H9 (cell line): ENCODE results near the gene PRKAR2B. TPM values are rescaled to one million over a fixed set of nuclear protein-coding genes. Genes with fewer than 3 reads are reported as not detected.
"Not testable (repeated sequence)": the region's sequence is repeated elsewhere in the genome, so short reads cannot be mapped to it uniquely, and the experiment has no call there.

Experiments used
- DNase-seq: peaks from one replicate; pipeline ENCODE4 v3.0.0-alpha.2; 2017
- H2AFZ ChIP-seq: one replicate; pipeline ENCODE4 v1.6.1; 2013; ENCODE audit warnings: mild to moderate bottlenecking, low read length, control low read depth, moderate library complexity
- H2AK5ac ChIP-seq: 2 replicates; pipeline ENCODE4 v1.6.1; 2013; ENCODE audit warnings: low read length, control low read depth, mixed read lengths; ENCODE audit not compliant: insufficient read length
- H2BK120ac ChIP-seq: one replicate; pipeline ENCODE4 v1.6.1; 2013; ENCODE audit warnings: low read depth, mild to moderate bottlenecking, low read length, control low read depth, inconsistent platforms; ENCODE audit not compliant: poor library complexity, severe bottlenecking
- H2BK12ac ChIP-seq: 2 replicates; pipeline ENCODE4 v1.6.1; 2013; ENCODE audit warnings: low read length, control low read depth, mixed read lengths, low read depth; ENCODE audit not compliant: insufficient read length
- H2BK15ac ChIP-seq: 2 replicates; pipeline ENCODE4 v1.6.1; 2013; ENCODE audit warnings: low read depth, low read length, control low read depth
- H2BK20ac ChIP-seq: one replicate; pipeline ENCODE4 v1.6.1; 2013; ENCODE audit warnings: low read depth, mild to moderate bottlenecking, low read length, control low read depth, inconsistent platforms; ENCODE audit not compliant: poor library complexity, severe bottlenecking
- H2BK5ac ChIP-seq: 2 replicates; pipeline ENCODE4 v1.6.1; 2013; ENCODE audit warnings: low read length, control low read depth, mixed read lengths; ENCODE audit not compliant: insufficient read length
- H3K14ac ChIP-seq: 2 replicates; pipeline ENCODE4 v1.6.1; 2013; ENCODE audit warnings: low read length, control low read depth; ENCODE audit not compliant: insufficient read depth
- H3K18ac ChIP-seq: 2 replicates; pipeline ENCODE4 v1.6.1; 2013; ENCODE audit warnings: low read depth, mild to moderate bottlenecking, mixed read lengths, low read length, control low read depth; ENCODE audit not compliant: insufficient read length
- H3K23ac ChIP-seq: 2 replicates; pipeline ENCODE4 v1.6.1; 2013; ENCODE audit warnings: low read length, control low read depth, mixed read lengths, low read depth; ENCODE audit not compliant: insufficient read length
- H3K23me2 ChIP-seq: 2 replicates; pipeline ENCODE4 v1.6.1; 2013; ENCODE audit warnings: low read depth, mild to moderate bottlenecking, mixed read lengths, low read length, control low read depth; ENCODE audit not compliant: insufficient read length, poor library complexity, severe bottlenecking
- H3K27ac ChIP-seq: 2 replicates; pipeline ENCODE4 v1.5.1; 2013; ENCODE audit warnings: low read length, control low read depth, mixed read lengths, low read depth; ENCODE audit not compliant: insufficient read length
- H3K27me3 ChIP-seq: 2 replicates; pipeline ENCODE4 v1.6.1; 2013; ENCODE audit warnings: low read length, control low read depth, inconsistent platforms; ENCODE audit not compliant: insufficient read depth
- H3K4ac ChIP-seq: 2 replicates; pipeline ENCODE4 v1.6.1; 2013; ENCODE audit warnings: low read depth, mild to moderate bottlenecking, control low read depth, inconsistent platforms, low read length, moderate library complexity
- H3K4me1 ChIP-seq: 2 replicates; pipeline ENCODE4 v1.6.1; 2013; ENCODE audit warnings: low read length, control low read depth, inconsistent platforms; ENCODE audit not compliant: insufficient read depth
- H3K4me2 ChIP-seq: 2 replicates; pipeline ENCODE4 v1.6.1; 2013; ENCODE audit warnings: low read length, control low read depth, mixed read lengths; ENCODE audit not compliant: insufficient read length, insufficient read depth
- H3K56ac ChIP-seq: 2 replicates; pipeline ENCODE4 v1.6.1; 2013; ENCODE audit warnings: low read depth, mild to moderate bottlenecking, mixed read lengths, low read length, control low read depth; ENCODE audit not compliant: insufficient read length
- H3K79me1 ChIP-seq: 2 replicates; pipeline ENCODE4 v1.6.1; 2013; ENCODE audit warnings: low read depth, mild to moderate bottlenecking, moderate library complexity, low read length, control low read depth, inconsistent platforms; ENCODE audit not compliant: insufficient read depth, poor library complexity, severe bottlenecking
- H3K79me2 ChIP-seq: 2 replicates; pipeline ENCODE4 v1.6.1; 2013; ENCODE audit warnings: low read length, control low read depth, inconsistent platforms; ENCODE audit not compliant: insufficient read depth
- H3K9ac ChIP-seq: 2 replicates; pipeline ENCODE4 v1.6.1; 2013; ENCODE audit warnings: low read length, control low read depth, mixed read lengths; ENCODE audit not compliant: insufficient read length; ENCODE audit errors: extremely low read depth
- H3K9me3 ChIP-seq: one replicate; pipeline ENCODE4 v1.6.1; 2013; ENCODE audit warnings: low read depth, low read length, inconsistent platforms; ENCODE audit not compliant: control insufficient read depth
- H3T11ph ChIP-seq: one replicate; pipeline ENCODE4 v1.6.1; 2013; ENCODE audit warnings: mild to moderate bottlenecking, low read length, control low read depth, inconsistent platforms
- H4K20me1 ChIP-seq: one replicate; pipeline ENCODE4 v1.6.1; 2013; ENCODE audit not compliant: control insufficient read depth, insufficient read length, insufficient read depth
- H4K5ac ChIP-seq: 2 replicates; pipeline ENCODE4 v1.6.1; 2013; ENCODE audit warnings: low read depth, mild to moderate bottlenecking, mixed read lengths, low read length, control low read depth; ENCODE audit not compliant: insufficient read length
- H4K8ac ChIP-seq: replicated peaks from 2 replicates; pipeline ENCODE4 v1.6.1; 2013; ENCODE audit warnings: low read length, control low read depth, mixed read lengths, low read depth; ENCODE audit not compliant: insufficient read length
- H4K91ac ChIP-seq: 2 replicates; pipeline ENCODE4 v1.6.1; 2013; ENCODE audit warnings: low read depth, mild to moderate bottlenecking, moderate library complexity, mixed read lengths, low read length, control low read depth; ENCODE audit not compliant: insufficient read length
- H3K27ac Mint-ChIP-seq, 3 experiments: 2 replicates in 2 of 3; 3 replicates in 1 of 3; pipeline ENCODE4 v1.8.0; 2020 to 2021; ENCODE audit warnings: mixed read lengths in 3 of 3, mild to moderate bottlenecking in 1 of 3, moderate library complexity in 1 of 3
- H3K27me3 Mint-ChIP-seq: 2 replicates; pipeline ENCODE4 v1.8.0; 2021; ENCODE audit warnings: low read depth, mild to moderate bottlenecking, moderate library complexity, mixed read lengths
- H3K36me3 Mint-ChIP-seq, 3 experiments: 2 replicates in 2 of 3; 3 replicates in 1 of 3; pipeline ENCODE4 v1.8.0; 2020 to 2021; ENCODE audit warnings: low read depth in 3 of 3, mixed read lengths in 3 of 3; ENCODE audit not compliant: insufficient read depth in 1 of 3
- H3K4me1 Mint-ChIP-seq, 2 experiments: 2 replicates each; pipeline ENCODE4 v1.8.0; 2020; ENCODE audit warnings: mixed read lengths in 2 of 2
- H3K4me3 Mint-ChIP-seq, 2 experiments: 2 replicates in 1 of 2; 3 replicates in 1 of 2; pipeline ENCODE4 v1.8.0; 2020 to 2021; ENCODE audit warnings: mild to moderate bottlenecking in 2 of 2, mixed read lengths in 2 of 2, moderate library complexity in 1 of 2
- H3K9me3 Mint-ChIP-seq, 2 experiments: 2 replicates in 1 of 2; 3 replicates in 1 of 2; pipeline ENCODE4 v1.8.0; 2020; ENCODE audit warnings: mild to moderate bottlenecking in 2 of 2, mixed read lengths in 2 of 2, moderate library complexity in 1 of 2
- CTCF ChIP-seq: fragments of 200-600 bp; sonication (generic); conservative IDR thresholded peaks from 3 replicates; pipeline ENCODE4 v1.8.0; 2021; ENCODE audit warnings: antibody characterized with exemption, mild to moderate bottlenecking
- WGBS: extraction: QIAGEN DNeasy Blood & Tissue Kit; methylation state at CpG from one replicate; pipeline ENCODE4 v1.1.7; 2013; ENCODE audit warnings: missing lambda C conversion rate, low lambda C conversion rate, mixed read lengths; ENCODE audit not compliant: insufficient read length; ENCODE audit errors: extremely low coverage; 5-methylcytosine and 5-hydroxymethylcytosine counted together
- total RNA-seq: library from RNA; stranded (reverse); gene quantifications from 2 replicates; pipeline ENCODE4 v1.2.1, GENCODE V29; 2021

Gene PRKAR2B
- total RNA-seq, 1 experiment from 2014 or later, result 16.6 TPM

GRCh38 chr7:107041097-107041496, 3.4 kb upstream of the PRKAR2B start:
- Mint-ChIP-seq H3K4me3 (no peak overlapping the region), H3K4me1 (peaks cover 11 to 12% of the 10 kb centered on the region in 2 experiments), H3K36me3 (peaks cover 0 to 4% (median 0%) of the 10 kb centered on the region in 3 experiments; a peak in 3 of 7 replicates), H3K27ac (no peak overlapping the region), H3K9me3 (peaks cover 5 to 8% of the 10 kb centered on the region in 2 experiments; a peak in 3 of 5 replicates), H3K27me3 (peaks cover 11% of the 10 kb centered on the region)
- H3K23me2 ChIP-seq, result peaks cover 5% of the 10 kb centered on the region
- no peak for DNase-seq
- no peaks in the 10 kb centered on the region for H3K9me3 ChIP-seq
- no peak overlapping the region for H4K8ac ChIP-seq
- no peak overlapping the region for H4K5ac ChIP-seq
- no peak overlapping the region for H3K14ac ChIP-seq
- H3K9ac ChIP-seq, result no peak overlapping the region
- H3K23ac ChIP-seq, result no peak overlapping the region
- no peak overlapping the region for H3K27ac ChIP-seq
- no peak overlapping the region for H3T11ph ChIP-seq
- TF ChIP-seq CTCF, result no peak
- WGBS, result no CpG with 5 or more reads among the region's 2 CpGs
- H2AK5ac ChIP-seq, result no peak overlapping the region
- no peak overlapping the region for H3K4ac ChIP-seq
- no peak overlapping the region for H3K18ac ChIP-seq
- H2BK12ac ChIP-seq, result no peak overlapping the region
- H2BK5ac ChIP-seq, result no peak overlapping the region
- H2BK120ac ChIP-seq, result no peak overlapping the region
- no peak overlapping the region for H2AFZ ChIP-seq
- H3K4me1 ChIP-seq, result peaks cover 2% of the 10 kb centered on the region; the same call in 1 of the 2 replicates
- H3K4me2 ChIP-seq, result no peak overlapping the region
- H3K27me3 ChIP-seq, result no peaks in the 10 kb centered on the region
- H3K79me2 ChIP-seq, result no peaks in the 10 kb centered on the region; the same call in 1 of the 2 replicates
- H2BK20ac ChIP-seq, result no peak overlapping the region
- H3K56ac ChIP-seq, result no peak overlapping the region
- H4K20me1 ChIP-seq, result no peaks in the 10 kb centered on the region
- no peaks in the 10 kb centered on the region for H3K79me1 ChIP-seq
- H2BK15ac ChIP-seq, result no peak overlapping the region
- H4K91ac ChIP-seq, result no peak overlapping the region

GRCh38 chr7:107041764-107042163, 2.7 kb upstream of the PRKAR2B start:
- H3K27me3 ChIP-seq, H3K23me2 ChIP-seq, H4K20me1 ChIP-seq, H3K4me3 Mint-ChIP-seq, H3K27ac Mint-ChIP-seq, H3K9ac ChIP-seq, H3K18ac ChIP-seq, H3K4ac ChIP-seq, H3K4me2 ChIP-seq, H2AFZ ChIP-seq, H3K14ac ChIP-seq, H3K79me2 ChIP-seq, H4K5ac ChIP-seq, H2BK120ac ChIP-seq, H2BK15ac ChIP-seq, H3K27ac ChIP-seq, H3K36me3 Mint-ChIP-seq, H3K56ac ChIP-seq, H2AK5ac ChIP-seq, DNase-seq, H3K4me1 ChIP-seq, H2BK20ac ChIP-seq, H4K91ac ChIP-seq, H2BK5ac ChIP-seq, H3K9me3 ChIP-seq, H4K8ac ChIP-seq, H3K79me1 ChIP-seq, H3K23ac ChIP-seq, H3T11ph ChIP-seq, H2BK12ac ChIP-seq, H3K9me3 Mint-ChIP-seq: not testable (repeated sequence)
- Mint-ChIP-seq H3K4me1 (peaks cover 16 to 18% of the 10 kb centered on the region in 2 experiments), H3K27me3 (peaks cover 16% of the 10 kb centered on the region)
- WGBS, result no CpG with 5 or more reads among the region's 4 CpGs
